ENCODE measurements around the gene PTN.

PTN gene

DNA sequence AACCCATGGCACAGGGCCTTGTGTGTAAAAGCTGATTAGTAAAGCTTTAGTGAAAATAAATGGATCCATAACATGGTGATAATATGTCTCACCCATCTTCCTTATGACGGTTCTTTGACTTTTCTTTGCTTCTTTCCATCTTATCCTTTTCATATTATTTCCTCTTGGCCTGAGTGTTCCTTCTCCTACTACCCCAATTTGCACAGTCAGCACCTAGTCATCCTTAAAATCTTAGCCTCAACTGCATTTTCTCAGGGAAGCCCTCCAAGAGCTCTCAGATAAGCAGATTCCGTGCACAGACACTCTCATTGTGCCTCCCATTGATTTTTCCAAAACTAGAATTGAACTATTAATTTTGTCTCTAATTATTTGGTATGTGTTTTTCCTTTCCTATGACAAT lies 112.4 kb downstream of the PTN start:
- H3K4me3 ChIP-seq (replicated peaks in 1 of 2; ENCODE audit: low read depth in 2 of 2, low read length in 2 of 2), result no peak overlapping the region
- no peak for TF ChIP-seq CTCF (IDR thresholded peaks at IDR 0.05; ENCODE audit: low read depth, low read length)
- DNase-seq (ENCODE audit: low read depth in 2 of 2), result no peak

DNA sequence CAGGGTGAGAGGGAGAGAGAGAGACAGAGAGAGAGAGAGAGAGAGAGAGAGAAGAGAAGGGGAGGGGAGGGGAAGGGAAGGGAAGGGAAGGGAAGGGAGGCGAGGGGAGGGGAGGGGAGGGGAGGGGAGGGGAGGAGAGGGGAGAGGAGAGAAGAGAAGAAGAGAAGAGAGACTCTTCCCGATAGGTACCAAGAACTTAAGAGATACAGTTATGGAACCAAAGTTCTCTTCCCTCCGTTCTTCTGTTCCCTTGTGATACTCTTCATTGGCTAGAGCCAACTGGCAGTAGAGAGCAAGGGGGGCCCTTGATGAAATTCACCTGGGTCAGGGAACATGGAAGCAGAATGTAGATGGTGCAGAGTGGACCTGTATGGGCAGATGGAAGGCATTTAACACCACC lies 122.1 kb downstream of the PTN start:
- no peak for DNase-seq (ENCODE audit: low read depth in 2 of 2)
- no peak for TF ChIP-seq CTCF (IDR thresholded peaks at IDR 0.05; ENCODE audit: low read depth, low read length)
- no peak overlapping the region for H3K4me3 ChIP-seq (replicated peaks in 1 of 2; ENCODE audit: low read depth in 2 of 2, low read length in 2 of 2)

GRCh38 chr7:137213744-137214143 lies 129.8 kb downstream of the PTN start:
- DNase-seq (ENCODE audit: low read depth in 2 of 2), result no peak
- H3K4me3 ChIP-seq (replicated peaks in 1 of 2; ENCODE audit: low read depth in 2 of 2, low read length in 2 of 2), result no peak overlapping the region
- TF ChIP-seq CTCF (IDR thresholded peaks at IDR 0.05; ENCODE audit: low read depth, low read length), result no peak

GRCh38 chr7:137209151-137209817 lies 134.2 kb downstream of the PTN start:
- no peak overlapping the region for H3K4me3 ChIP-seq (replicated peaks in 1 of 2; ENCODE audit: low read depth in 2 of 2, low read length in 2 of 2)
- no peak for TF ChIP-seq CTCF (IDR thresholded peaks at IDR 0.05; ENCODE audit: low read depth, low read length)
- DNase-seq (ENCODE audit: low read depth in 2 of 2), result peak; percentile 5 to 14

DNA sequence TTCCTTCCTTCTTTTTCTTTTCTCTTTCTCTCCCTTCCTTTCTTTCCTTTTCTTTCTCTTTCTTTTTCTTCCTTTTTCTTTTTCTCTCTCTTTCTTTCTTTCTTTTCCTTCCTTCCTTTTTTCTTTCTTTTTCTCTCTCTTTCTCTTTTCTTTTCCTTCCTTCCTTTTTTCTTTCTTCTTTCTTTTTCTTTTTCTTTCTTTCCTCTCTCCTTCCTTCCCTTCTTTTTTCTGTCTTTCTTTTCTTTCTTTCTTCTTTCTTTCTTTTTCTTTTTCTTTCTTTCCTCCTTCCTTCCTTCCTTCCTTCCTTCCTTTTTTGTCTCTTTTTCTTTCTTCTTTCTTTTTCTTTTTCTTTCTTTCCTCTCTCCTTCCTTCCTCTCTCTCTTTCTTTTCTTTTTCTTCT lies 136.8 kb downstream of the PTN start:
- H3K4me3 ChIP-seq (replicated peaks in 1 of 2; ENCODE audit: low read depth in 2 of 2, low read length in 2 of 2), result no peak overlapping the region
- DNase-seq (ENCODE audit: low read depth in 2 of 2), result no peak
- no peak for TF ChIP-seq CTCF (IDR thresholded peaks at IDR 0.05; ENCODE audit: low read depth, low read length)

GRCh38 chr7:137204246-137204645 lies 139.3 kb downstream of the PTN start:
- no peak overlapping the region for H3K4me3 ChIP-seq (replicated peaks in 1 of 2; ENCODE audit: low read depth in 2 of 2, low read length in 2 of 2)
- no peak for TF ChIP-seq CTCF (IDR thresholded peaks at IDR 0.05; ENCODE audit: low read depth, low read length)
- DNase-seq (ENCODE audit: low read depth in 2 of 2), result no peak

- no peak for DNase-seq (ENCODE audit: low read depth in 2 of 2)
- no peak overlapping the region for H3K4me3 ChIP-seq (replicated peaks in 1 of 2; ENCODE audit: low read depth in 2 of 2, low read length in 2 of 2)
- TF ChIP-seq CTCF (IDR thresholded peaks at IDR 0.05; ENCODE audit: low read depth, low read length), result no peak
These were observed 140.2 kb downstream of the PTN start for GRCh38 chr7:137203351-137203750.
